GM12878 (cell line): Measurements from ENCODE around the gene A1BG. TPM values are rescaled to one million over a fixed set of nuclear protein-coding genes. Genes with fewer than 3 reads are reported as not detected.

Experiments used
- ATAC-seq: fragments of 200-7000 bp; cut with Tn5 transposase; 3 replicates; pipeline ENCODE4 v1.9.1; 2020; ENCODE audit warnings: mild to moderate bottlenecking, moderate library complexity
- BruUV-seq: library from RNA; stranded (reverse); fragments of 400-500 nt; replicated peaks from 2 replicates; lab custom pipeline; 2021; lab: Mats Ljungman, UMichigan
- CTCF ChIA-PET: fragments of 300-600 bp; sonication (Branson Sonifier 250); formaldehyde crosslinking; extraction: SDS; loops from one replicate; lab custom pipeline; 2021; ENCODE audit warnings: inconsistent platforms; lab: Yijun Ruan, JAX
- POLR2A ChIA-PET: fragments of 350-600 bp; formaldehyde crosslinking; extraction: SDS; loops from one replicate; lab custom pipeline; 2021; ENCODE audit warnings: inconsistent platforms; lab: Charles Lee
- RAD21 ChIA-PET: fragments of 300-600 bp; sonication (Branson Sonifier 250); formaldehyde crosslinking; loops from one replicate; lab custom pipeline; 2023; ENCODE audit warnings: antibody characterized with exemption; ENCODE audit not compliant: unreplicated experiment; lab: Charles Lee
- SMC1A ChIA-PET: fragments of 300-600 bp; sonication (Branson Sonifier 250); formaldehyde crosslinking; loops from one replicate; lab custom pipeline; 2023; ENCODE audit not compliant: unreplicated experiment, uncharacterized antibody; lab: Charles Lee
- DNase-seq: peaks from one replicate; pipeline ENCODE4 v3.0.0-alpha.2; 2011; ENCODE audit warnings: low read depth, low spot score
- FAIRE-seq: peaks from 3 replicates; lab custom pipeline; 2011; peaks lifted over from hg19 to GRCh38; lab: Jason Lieb, UNC
- H2AFZ ChIP-seq: 2 replicates; pipeline ENCODE4 v1.6.0; 2011; ENCODE audit warnings: low read depth, low read length, control low read depth; ENCODE audit not compliant: control insufficient read depth
- H3K27ac ChIP-seq: 2 replicates; pipeline ENCODE4 v1.5.1; 2011; ENCODE audit warnings: control low read depth; ENCODE audit not compliant: control insufficient read depth, insufficient read depth
- H3K27me3 ChIP-seq, 2 experiments: replicated peaks in 1 of 2; 2 replicates each; pipeline versions ENCODE4 v1.6.0 to v1.6.1; 2011; ENCODE audit warnings: low read length in 1 of 2; ENCODE audit not compliant: control insufficient read depth in 2 of 2, insufficient read depth in 2 of 2
- H3K36me3 ChIP-seq, 2 experiments: 2 replicates each; pipeline ENCODE4 v1.5.1; 2011; ENCODE audit warnings: low read length in 1 of 2; ENCODE audit not compliant: control insufficient read depth in 2 of 2, insufficient read depth in 2 of 2
- H3K4me1 ChIP-seq: 2 replicates; pipeline ENCODE4 v1.6.1; 2011; ENCODE audit warnings: mild to moderate bottlenecking, low read length, moderate library complexity, mixed read lengths; ENCODE audit not compliant: control insufficient read depth, insufficient read depth
- H3K4me2 ChIP-seq: 2 replicates; pipeline ENCODE4 v1.6.0; 2011; ENCODE audit warnings: control low read depth; ENCODE audit not compliant: control insufficient read depth, insufficient read depth
- H3K4me3 ChIP-seq: fragments of 200-600 bp; sonication (generic); 2 replicates; pipeline ENCODE4 v1.5.1; 2016
- H3K79me2 ChIP-seq: 2 replicates; pipeline ENCODE4 v1.6.0; 2011; ENCODE audit warnings: low read length; ENCODE audit not compliant: control insufficient read depth, insufficient read depth
- H3K9ac ChIP-seq: 2 replicates; pipeline ENCODE4 v1.8.0; 2011; ENCODE audit warnings: low read length, control low read depth, mixed read lengths; ENCODE audit not compliant: control insufficient read depth, insufficient read depth
- H3K9me3 ChIP-seq: replicated peaks from 3 replicates; pipeline ENCODE4 v1.5.1; 2011; ENCODE audit warnings: mild to moderate bottlenecking, low read length; ENCODE audit not compliant: control insufficient read depth, insufficient read depth
- H4K20me1 ChIP-seq: 2 replicates; pipeline ENCODE4 v1.6.0; 2011; ENCODE audit not compliant: control insufficient read depth, insufficient read depth
- CTCF ChIP-seq, 3 experiments: IDR thresholded peaks in 2 of 3; conservative IDR thresholded peaks in 1 of 3; 2 replicates each; pipeline ENCODE4 v1.5.1; 2011; ENCODE audit warnings: low read depth in 3 of 3, low read length in 3 of 3, mild to moderate bottlenecking in 3 of 3, control low read depth in 2 of 3, moderate library complexity in 2 of 3, inconsistent platforms in 1 of 3, mixed read lengths in 1 of 3; ENCODE audit not compliant: control insufficient read depth in 2 of 3, insufficient read depth in 1 of 3; ENCODE audit errors: extremely low read depth in 1 of 3
- NRF1 ChIP-seq: conservative IDR thresholded peaks from 2 replicates; pipeline ENCODE4 v1.6.1; 2011; ENCODE audit warnings: mild to moderate bottlenecking, low read depth, low read length, improper control_type of control experiment
- WGBS: methylation state at CpG from one replicate; pipeline ENCODE4 v1.1.6; 2016; ENCODE audit warnings: low lambda C conversion rate; ENCODE audit not compliant: insufficient replicate concordance, insufficient coverage; ENCODE audit errors: missing lambda C conversion rate; 5-methylcytosine and 5-hydroxymethylcytosine counted together
- in situ Hi-C: fragments of 300-500 bp; cut with MboI; formaldehyde crosslinking; loops from 9 replicates; pipeline ENCODE4 v1.14.3; 2018; ENCODE audit warnings: mixed read lengths
- intact Hi-C: fragments of 100-400 bp; cut with micrococcal nuclease; formaldehyde crosslinking; loops from one replicate; pipeline ENCODE4 v1.14.2; 2022; ENCODE audit not compliant: unreplicated experiment
- polyA plus RNA-seq, 11 experiments: library from polyadenylated mRNA; depleted of rRNA in 4 of 11; unstranded in 6 of 11; stranded (reverse) in 5 of 11; fragments of >200 nt; fragmentation: Nextera tagmentation in 4 of 11; fragmentation: Illumina TruSeq in 1 of 11; extraction: Ambion mirVana in 4 of 11; extraction: Trizol in 1 of 11; gene quantifications; 1 replicate in 1 of 11; 2 replicates in 10 of 11; pipeline versions ENCODE4 v1.2.1 to v1.2.3, GENCODE V29; 2011 to 2016; ENCODE audit warnings: inconsistent platforms in 2 of 11, missing spikeins in 2 of 11, low read depth in 1 of 11
- total RNA-seq, 4 experiments: library from RNA; depleted of rRNA in 3 of 4; stranded (reverse); fragments of >200 nt in 3 of 4; fragmentation: Illumina TruSeq in 1 of 4; extraction: Trizol in 1 of 4; gene quantifications; 2 replicates each; pipeline versions ENCODE4 v1.2.1 to v1.2.3, GENCODE V29; 2013 to 2021

The A1BG gene
- total and polyA plus RNA-seq, 10 of the 15 experiments (the other 5 are each of a cell fraction or from before 2014, with no cell fraction given): 0.34 to 29.6 (median 11.8) TPM

- ATAC-seq: no peak
- H4K20me1 ChIP-seq: no peaks in the 10 kb centered on the region
- H3K27me3 ChIP-seq: no peaks in the 10 kb centered on the region
- H3K27ac ChIP-seq: no peak overlapping the region
- BruUV-seq: no TSS peak
- no peaks in the 10 kb centered on the region for H3K36me3 ChIP-seq
- H2AFZ ChIP-seq: no peak overlapping the region
- H3K4me1 ChIP-seq: no peaks in the 10 kb centered on the region
- RAD21 ChIA-PET: no interaction called here
- no peak for TF ChIP-seq NRF1
- TF ChIP-seq CTCF (IDR thresholded peaks at IDR 0.05 in 2 of 3, conservative IDR thresholded peaks at IDR 0.05 in 1 of 3; ENCODE audit: control insufficient read depth in 2 of 3, extremely low read depth in 1 of 3, insufficient read depth in 1 of 3, low read depth in 3 of 3, low read length in 3 of 3): 0 out of 6 replicates have a peak, but pooled peaks of 2 of the 3 experiments have one; percentile 5
- no peak overlapping the region for H3K9ac ChIP-seq
- 60% methylated on average over 15 of the region's 15 CpGs for WGBS
- CTCF ChIA-PET: no interaction called here
- intact Hi-C loops: no loop called here
- H3K4me3 ChIP-seq: no peak overlapping the region
- H3K9me3 ChIP-seq: no peaks in the 10 kb centered on the region
- no peak for FAIRE-seq
- SMC1A ChIA-PET: interaction anchor here (2.7 kb wide), 1 partner anchor 8 kb away, joined by 7 read pairs; no protein-coding TSS in a partner anchor
- in situ Hi-C loops: no loop called here
- POLR2A ChIA-PET: interaction anchor here (1.4 kb wide), 1 partner anchor 7 kb away, joined by 4 read pairs; no protein-coding TSS in a partner anchor
- no peak for DNase-seq
- no peak overlapping the region for H3K4me2 ChIP-seq
- H3K79me2 ChIP-seq: no peaks in the 10 kb centered on the region
Observed at GRCh38 chr19:58372311-58373133, 19.2 kb upstream of the A1BG start.
